Measurements from ENCODE around the gene CUX1. TPM values are rescaled to one million over a fixed set of nuclear protein-coding genes. Genes with fewer than 3 reads are reported as not detected.

Gene CUX1
- total RNA-seq, 1 experiment from 2014 or later = 47.6 TPM

DNA sequence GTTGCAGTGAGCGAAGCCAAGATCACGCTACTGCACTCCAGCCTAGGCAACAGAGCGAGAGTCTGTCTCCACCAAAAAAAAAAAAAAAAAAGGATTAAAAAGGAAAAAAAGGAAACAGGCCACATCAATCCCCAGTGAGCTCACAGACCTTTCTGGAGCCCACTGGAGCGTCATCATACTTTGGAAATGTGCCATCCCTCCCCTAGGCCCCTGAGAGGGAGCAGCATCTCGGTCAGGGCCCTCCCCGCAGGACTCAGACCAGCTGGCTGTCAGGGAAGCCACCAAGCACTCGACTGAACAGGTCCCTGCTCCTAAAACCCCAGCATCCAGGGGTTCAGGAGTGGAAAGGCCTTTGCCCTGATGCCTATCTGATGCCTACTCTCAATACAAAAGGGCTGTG, 371.3 kb downstream of the CUX1 start:
- ChIA-PET CTCF (no interaction called here), POLR2A (no interaction called here)
- H3K27me3 Mint-ChIP-seq (ENCODE audit: insufficient read depth, unreplicated experiment) = no peaks in the 10 kb centered on the region
- H3K27ac Mint-ChIP-seq (ENCODE audit: low read depth, unreplicated experiment) = no peak overlapping the region
- H3K9me3 Mint-ChIP-seq (ENCODE audit: unreplicated experiment) = no peaks in the 10 kb centered on the region
- intact Hi-C loops (cut with micrococcal nuclease) = no loop called here
- TF ChIP-seq, protein P1, sequence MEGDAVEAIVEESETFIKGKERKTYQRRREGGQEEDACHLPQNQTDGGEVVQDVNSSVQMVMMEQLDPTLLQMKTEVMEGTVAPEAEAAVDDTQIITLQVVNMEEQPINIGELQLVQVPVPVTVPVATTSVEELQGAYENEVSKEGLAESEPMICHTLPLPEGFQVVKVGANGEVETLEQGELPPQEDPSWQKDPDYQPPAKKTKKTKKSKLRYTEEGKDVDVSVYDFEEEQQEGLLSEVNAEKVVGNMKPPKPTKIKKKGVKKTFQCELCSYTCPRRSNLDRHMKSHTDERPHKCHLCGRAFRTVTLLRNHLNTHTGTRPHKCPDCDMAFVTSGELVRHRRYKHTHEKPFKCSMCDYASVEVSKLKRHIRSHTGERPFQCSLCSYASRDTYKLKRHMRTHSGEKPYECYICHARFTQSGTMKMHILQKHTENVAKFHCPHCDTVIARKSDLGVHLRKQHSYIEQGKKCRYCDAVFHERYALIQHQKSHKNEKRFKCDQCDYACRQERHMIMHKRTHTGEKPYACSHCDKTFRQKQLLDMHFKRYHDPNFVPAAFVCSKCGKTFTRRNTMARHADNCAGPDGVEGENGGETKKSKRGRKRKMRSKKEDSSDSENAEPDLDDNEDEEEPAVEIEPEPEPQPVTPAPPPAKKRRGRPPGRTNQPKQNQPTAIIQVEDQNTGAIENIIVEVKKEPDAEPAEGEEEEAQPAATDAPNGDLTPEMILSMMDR (IDR thresholded peaks at IDR 0.05; ENCODE audit: unreplicated experiment) = no peak
- H3K4me1 Mint-ChIP-seq (ENCODE audit: insufficient read depth, unreplicated experiment) = no peaks in the 10 kb centered on the region
- BruUV-seq (replicated peaks) = no TSS peak
- H3K36me3 Mint-ChIP-seq (ENCODE audit: insufficient read depth, unreplicated experiment) = peaks cover 27% of the 10 kb centered on the region
- no peak for DNase-seq (ENCODE audit: unreplicated experiment)
- H3K4me3 Mint-ChIP-seq (ENCODE audit: unreplicated experiment) = no peak overlapping the region

DNA sequence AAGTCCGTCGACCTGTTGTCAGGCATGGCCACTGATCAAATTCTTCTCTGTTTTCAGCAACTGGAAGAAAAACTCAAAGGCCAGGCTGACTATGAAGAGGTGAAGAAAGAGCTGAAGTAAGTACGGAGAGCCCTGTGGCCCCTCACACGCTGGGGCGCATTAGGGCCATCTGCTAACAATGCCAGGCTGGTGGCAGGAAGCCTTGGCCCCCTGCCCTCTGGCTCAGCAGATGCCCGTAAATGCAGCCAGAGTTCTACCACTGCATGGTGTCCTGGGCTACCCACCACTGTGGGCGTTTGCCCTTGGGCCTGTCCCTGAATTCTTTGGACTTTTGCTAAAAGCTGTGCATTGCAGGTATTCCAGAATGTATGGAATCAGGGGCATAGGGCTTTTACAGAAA, 372.3 kb downstream of the CUX1 start:
- TF ChIP-seq, protein P1 (IDR thresholded peaks at IDR 0.05; ENCODE audit: unreplicated experiment) = no peak
- Mint-ChIP-seq H3K4me1 (ENCODE audit: insufficient read depth, unreplicated experiment) (no peaks in the 10 kb centered on the region), H3K36me3 (ENCODE audit: insufficient read depth, unreplicated experiment) (peaks cover 35% of the 10 kb centered on the region), H3K9me3 (ENCODE audit: unreplicated experiment) (no peaks in the 10 kb centered on the region), H3K27ac (ENCODE audit: low read depth, unreplicated experiment) (no peak overlapping the region), H3K27me3 (ENCODE audit: insufficient read depth, unreplicated experiment) (no peaks in the 10 kb centered on the region), H3K4me3 (ENCODE audit: unreplicated experiment) (no peak overlapping the region)
- no TSS peak for BruUV-seq (replicated peaks)
- ChIA-PET POLR2A (no interaction called here), CTCF (no interaction called here)
- no peak for DNase-seq (ENCODE audit: unreplicated experiment)
- intact Hi-C loops (cut with micrococcal nuclease) = no loop called here

DNA sequence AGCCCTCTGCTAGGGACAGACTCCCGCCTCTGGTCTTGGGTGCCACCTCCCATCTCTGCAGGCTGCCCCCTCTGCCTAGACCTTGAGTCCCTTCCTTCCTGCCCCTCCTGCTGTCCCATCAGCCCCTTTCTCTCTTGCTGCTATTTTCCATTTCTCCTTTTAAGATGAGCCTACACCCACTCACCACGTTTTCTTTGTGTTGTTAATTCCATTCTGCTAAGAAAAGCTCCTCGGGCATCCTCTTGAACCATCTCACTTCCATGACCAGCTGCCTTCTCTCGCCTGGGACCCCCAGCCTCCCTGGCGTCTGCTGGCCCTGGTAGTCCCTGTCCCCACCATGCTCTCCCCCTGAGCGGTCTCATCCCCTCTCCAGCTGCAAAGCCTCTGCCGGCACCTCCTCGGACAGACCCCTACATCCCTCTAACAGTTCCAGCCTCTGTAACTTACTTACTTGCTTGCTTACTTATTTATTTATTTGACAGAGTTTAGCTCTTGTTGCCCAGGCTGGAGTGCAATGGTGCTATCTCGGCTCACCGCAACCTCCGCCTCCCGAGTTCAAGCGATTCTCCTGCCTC, 373.4 kb downstream of the CUX1 start:
- H3K4me1 Mint-ChIP-seq (ENCODE audit: insufficient read depth, unreplicated experiment) = no peaks in the 10 kb centered on the region
- no peak overlapping the region for H3K27ac Mint-ChIP-seq (ENCODE audit: low read depth, unreplicated experiment)
- no peak overlapping the region for H3K4me3 Mint-ChIP-seq (ENCODE audit: unreplicated experiment)
- TF ChIP-seq, protein P1 (IDR thresholded peaks at IDR 0.05; ENCODE audit: unreplicated experiment) = no peak
- H3K27me3 Mint-ChIP-seq (ENCODE audit: insufficient read depth, unreplicated experiment) = no peaks in the 10 kb centered on the region
- POLR2A ChIA-PET = no interaction called here
- peaks cover 32% of the 10 kb centered on the region for H3K36me3 Mint-ChIP-seq (ENCODE audit: insufficient read depth, unreplicated experiment)
- H3K9me3 Mint-ChIP-seq (ENCODE audit: unreplicated experiment) = no peaks in the 10 kb centered on the region
- BruUV-seq (replicated peaks) = no TSS peak
- intact Hi-C loops (cut with micrococcal nuclease) = no loop called here
- CTCF ChIA-PET = interaction anchor here (0.6 kb wide), 2 partner anchors 146 to 653 kb away, joined by 3 read pairs; no protein-coding TSS in a partner anchor
- no peak for DNase-seq (ENCODE audit: unreplicated experiment)

DNA sequence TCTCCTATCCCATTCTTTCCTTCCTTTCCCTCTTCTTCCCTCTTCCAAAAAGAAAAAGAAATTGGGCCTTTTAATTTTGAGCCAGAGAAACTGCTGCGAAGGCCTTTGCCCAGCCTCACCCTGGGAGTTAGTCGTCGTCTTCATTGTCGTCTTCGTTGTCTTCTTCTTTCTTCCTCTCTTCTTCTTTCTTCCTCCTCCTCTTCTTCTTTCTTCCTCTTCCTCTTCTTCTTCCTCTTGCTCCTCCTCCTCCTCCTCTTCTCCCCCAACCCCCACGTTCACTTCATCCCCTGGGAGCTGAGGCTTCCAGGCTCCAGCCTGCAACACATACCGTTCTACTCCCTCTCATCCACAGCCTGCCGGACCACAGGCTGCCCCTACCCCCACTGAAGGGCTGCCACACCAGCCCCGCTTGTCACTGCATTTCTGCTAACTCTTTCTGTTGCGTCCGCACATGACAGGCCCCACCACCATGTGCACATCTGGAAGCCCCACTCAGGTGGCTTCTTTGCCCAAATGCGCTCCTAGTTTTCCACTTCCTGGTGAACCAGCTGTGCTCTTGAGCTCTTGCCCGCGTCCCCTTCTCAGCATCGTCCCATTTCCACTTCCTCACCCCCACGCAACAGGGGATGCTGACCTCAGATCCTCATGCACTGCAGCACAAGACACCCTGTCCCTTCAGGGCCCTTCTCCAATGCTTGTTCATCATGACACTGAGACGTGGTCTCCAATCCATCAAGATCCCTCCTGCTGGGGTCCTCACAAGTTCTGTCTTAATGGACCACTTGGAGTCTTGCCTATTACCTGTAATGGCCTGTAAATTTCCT, 374.3 kb downstream of the CUX1 start:
- ChIA-PET POLR2A (interaction anchor here (0.7 kb wide), 1 partner anchor 78 kb away, joined by 3 read pairs; no protein-coding TSS in a partner anchor), CTCF (no interaction called here)
- Mint-ChIP-seq H3K9me3 (ENCODE audit: unreplicated experiment) (no peaks in the 10 kb centered on the region), H3K27ac (ENCODE audit: low read depth, unreplicated experiment) (peak overlapping the region; percentile 59), H3K4me3 (ENCODE audit: unreplicated experiment) (no peak overlapping the region), H3K4me1 (ENCODE audit: insufficient read depth, unreplicated experiment) (no peaks in the 10 kb centered on the region), H3K36me3 (ENCODE audit: insufficient read depth, unreplicated experiment) (peaks cover 39% of the 10 kb centered on the region), H3K27me3 (ENCODE audit: insufficient read depth, unreplicated experiment) (no peaks in the 10 kb centered on the region)
- DNase-seq (ENCODE audit: unreplicated experiment) = no peak
- TF ChIP-seq, protein P1 (IDR thresholded peaks at IDR 0.05; ENCODE audit: unreplicated experiment) = no peak
- BruUV-seq (replicated peaks) = no TSS peak
- intact Hi-C loops (cut with micrococcal nuclease) = no loop called here
